Coronary artery (tissue), 2 donors: ENCODE data around the gene OTOP1.
"Not testable (repeated sequence)": the region's sequence is repeated elsewhere in the genome, so short reads cannot be mapped to it uniquely, and the experiment has no call there.

Experiments
- DNase-seq: peaks from one replicate; pipeline ENCODE4 v3.0.0-alpha.2; 2017; ENCODE audit warnings: low spot score
- H3K27ac ChIP-seq, 2 donors: fragments of 200-600 bp; sonication (generic); one replicate each; pipeline ENCODE4 v1.5.1; 2016 to 2019
- H3K4me3 ChIP-seq: fragments of 200-600 bp; sonication (generic); 2 replicates; pipeline ENCODE4 v1.5.1; 2016; ENCODE audit warnings: mild to moderate bottlenecking, moderate library complexity
- CTCF ChIP-seq: fragments of 200-600 bp; sonication (generic); IDR thresholded peaks from one replicate; pipeline ENCODE4 v1.5.1; 2019; ENCODE audit warnings: antibody characterized with exemption

OTOP1 gene

GRCh38 chr4:4233610-4234009, 6.9 kb upstream of the OTOP1 start:
- no peak for DNase-seq
- no peak for TF ChIP-seq CTCF
- no peak overlapping the region for H3K27ac ChIP-seq
- H3K4me3 ChIP-seq: no peak overlapping the region

- H3K4me3 ChIP-seq: no peak overlapping the region
- no peak for DNase-seq
- no peak for TF ChIP-seq CTCF
- no peak overlapping the region for H3K27ac ChIP-seq
These were observed 1.6 kb upstream of the OTOP1 start for GRCh38 chr4:4228356-4228668.

GRCh38 chr4:4227510-4228355, 1.0 kb upstream of the OTOP1 start:
- Histone ChIP-seq H3K27ac (no peak overlapping the region), H3K4me3 (no peak overlapping the region)
- DNase-seq: no peak
- no peak for TF ChIP-seq CTCF

GRCh38 chr4:4225915-4226605, 669 bp downstream of the OTOP1 start:
- no peak for TF ChIP-seq CTCF
- Histone ChIP-seq H3K27ac (no peak overlapping the region), H3K4me3 (peak overlapping the region; percentile 1)
- no peak for DNase-seq

- no peak overlapping the region for H3K27ac ChIP-seq
- no peak overlapping the region for H3K4me3 ChIP-seq
- TF ChIP-seq CTCF: no peak
- no peak for DNase-seq
These were observed 9.6 kb downstream of the OTOP1 start for GRCh38 chr4:4217113-4217512.

- H3K4me3 ChIP-seq: no peak overlapping the region
- H3K27ac ChIP-seq: no peak overlapping the region
- no peak for DNase-seq
- TF ChIP-seq CTCF: no peak
These were observed 10.1 kb downstream of the OTOP1 start for GRCh38 chr4:4216648-4217047.

GRCh38 chr4:4213674-4214073, 13.1 kb downstream of the OTOP1 start:
- not testable (repeated sequence) for DNase-seq, H3K4me3 ChIP-seq, H3K27ac ChIP-seq
